Naive B cell (primary cell): ENCODE data around the gene BCL7B. TPM values are rescaled to one million over a fixed set of nuclear protein-coding genes. Genes with fewer than 3 reads are reported as not detected.
A peak's percentile ranks its signal among the peaks of the same experiment; 100 is the strongest.

Source experiments
- ATAC-seq, 2 donors: fragments of 150-1000 bp; cut with Tn5 transposase; 2 replicates each; pipeline ENCODE4 v1.10.0; 2021; ENCODE audit warnings: low read depth in 2 of 2, mild to moderate bottlenecking in 2 of 2, moderate library complexity in 2 of 2
- DNase-seq: peaks from one replicate; pipeline ENCODE4 v3.0.0; 2022
- H3K27ac Mint-ChIP-seq, 6 donors: one replicate each; pipeline ENCODE4 v1.8.0; 2020 to 2022; ENCODE audit warnings: mild to moderate bottlenecking in 6 of 6, mixed read lengths in 6 of 6, moderate library complexity in 5 of 6, inconsistent platforms in 2 of 6
- H3K27me3 Mint-ChIP-seq, 3 donors: one replicate each; pipeline ENCODE4 v1.8.0; 2021 to 2022; ENCODE audit warnings: mixed read lengths in 3 of 3, mild to moderate bottlenecking in 1 of 3
- H3K36me3 Mint-ChIP-seq, 2 donors: one replicate each; pipeline ENCODE4 v1.8.0; 2020 to 2022; ENCODE audit warnings: mixed read lengths in 2 of 2, inconsistent platforms in 1 of 2, mild to moderate bottlenecking in 1 of 2
- H3K4me1 Mint-ChIP-seq, 3 donors: one replicate each; pipeline ENCODE4 v1.8.0; 2020 to 2022; ENCODE audit warnings: mixed read lengths in 3 of 3, inconsistent platforms in 1 of 3, mild to moderate bottlenecking in 1 of 3, moderate library complexity in 1 of 3
- H3K4me3 Mint-ChIP-seq, 8 donors: one replicate each; pipeline ENCODE4 v1.8.0; 2020 to 2022; ENCODE audit warnings: mild to moderate bottlenecking in 8 of 8, mixed read lengths in 8 of 8, moderate library complexity in 8 of 8, inconsistent platforms in 2 of 8
- H3K9me3 Mint-ChIP-seq, 7 donors: one replicate each; pipeline ENCODE4 v1.8.0; 2020 to 2022; ENCODE audit warnings: mixed read lengths in 7 of 7, mild to moderate bottlenecking in 5 of 7, inconsistent platforms in 2 of 7, moderate library complexity in 1 of 7
- polyA plus RNA-seq, 6 donors: library from polyadenylated mRNA; unstranded; fragments of 300-500 nt; fragmentation: Illumina TruSeq; gene quantifications; one replicate each; pipeline ENCODE4 v1.2.3, GENCODE V29; 2021; ENCODE audit warnings: low read depth in 6 of 6

Gene BCL7B
- polyA plus RNA-seq, 6 donors from 2014 or later = 83.3 to 112 (median 88.9) TPM

- peak overlapping the region; percentile 85 to 97 (median 92) for H3K4me3 Mint-ChIP-seq
- no peaks in the 10 kb centered on the region for H3K36me3 Mint-ChIP-seq
- no peak for ATAC-seq
- peak overlapping the region in 5 of 6 donors; percentile 71 to 87 (median 83) for H3K27ac Mint-ChIP-seq
- H3K4me1 Mint-ChIP-seq = peaks cover 44 to 72% (median 63%) of the 10 kb centered on the region in 3 donors
- H3K27me3 Mint-ChIP-seq = no peaks in the 10 kb centered on the region
- DNase-seq = peak; percentile 8
- H3K9me3 Mint-ChIP-seq = peaks cover 0 to 4% (median 0%) of the 10 kb centered on the region in 7 donors
These were observed 36.5 kb downstream of the BCL7B start for GRCh38 chr7:73520673-73521635.

DNA sequence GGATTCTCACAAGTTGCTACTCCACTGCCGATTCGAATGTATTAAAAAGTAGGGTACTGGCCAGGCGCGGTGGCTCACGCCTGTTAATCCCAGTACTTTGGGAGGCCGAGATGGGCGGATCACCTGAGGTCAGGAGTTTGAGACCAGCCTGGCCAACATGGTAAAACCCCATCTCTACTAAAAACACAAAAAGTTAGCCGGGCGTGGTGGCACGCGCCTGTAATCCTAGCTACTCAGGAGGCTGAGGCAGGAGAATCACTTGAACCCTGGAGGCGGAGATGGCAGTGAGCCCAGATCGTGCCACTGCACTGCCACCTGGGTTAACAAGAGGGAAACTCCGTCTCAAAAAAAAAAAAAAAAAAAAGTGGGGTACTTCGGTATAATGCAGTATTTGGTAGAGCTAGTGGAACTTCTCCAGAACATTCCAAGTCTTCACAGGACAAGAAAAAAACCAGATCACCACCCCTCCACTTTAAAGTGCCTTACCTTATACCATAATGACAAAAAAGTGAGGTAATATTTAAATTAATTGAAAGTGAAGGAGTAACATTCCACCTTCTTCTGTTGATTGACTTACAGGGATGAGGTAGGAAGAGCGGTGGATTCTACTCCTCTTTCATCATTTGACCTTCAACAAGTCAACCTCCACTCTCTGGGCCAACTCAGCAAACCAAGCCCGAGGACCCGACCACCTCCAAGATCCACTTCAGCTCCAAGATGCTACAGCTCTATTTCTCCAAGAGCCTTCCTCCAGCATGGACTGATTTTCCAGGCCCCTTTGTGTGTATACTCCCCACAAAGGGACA lies 37.4 kb downstream of the BCL7B start:
- Mint-ChIP-seq H3K9me3 (peaks cover 0 to 4% (median 0%) of the 10 kb centered on the region in 7 donors), H3K27me3 (no peaks in the 10 kb centered on the region), H3K36me3 (peaks cover 0 to 3% of the 10 kb centered on the region in 2 donors), H3K27ac (peak overlapping the region in 5 of 6 donors; percentile 29 to 86 (median 76)), H3K4me1 (peaks cover 39 to 68% (median 57%) of the 10 kb centered on the region in 3 donors), H3K4me3 (peak overlapping the region; percentile 85 to 97 (median 92))
- ATAC-seq (no peak), DNase-seq (no peak)

GRCh38 chr7:73518470-73518869 lies 39.0 kb downstream of the BCL7B start:
- ATAC-seq = no peak
- H3K36me3 Mint-ChIP-seq = peaks cover 5 to 8% of the 10 kb centered on the region in 2 donors
- H3K27ac Mint-ChIP-seq = peak overlapping the region in 2 of 6 donors; percentile 23 to 32
- peaks cover 36 to 65% (median 52%) of the 10 kb centered on the region in 3 donors for H3K4me1 Mint-ChIP-seq
- peaks cover 0 to 4% (median 0%) of the 10 kb centered on the region in 7 donors for H3K9me3 Mint-ChIP-seq
- no peaks in the 10 kb centered on the region for H3K27me3 Mint-ChIP-seq
- no peak for DNase-seq
- peak overlapping the region in 2 of 8 donors; percentile 2 to 71 for H3K4me3 Mint-ChIP-seq

DNA sequence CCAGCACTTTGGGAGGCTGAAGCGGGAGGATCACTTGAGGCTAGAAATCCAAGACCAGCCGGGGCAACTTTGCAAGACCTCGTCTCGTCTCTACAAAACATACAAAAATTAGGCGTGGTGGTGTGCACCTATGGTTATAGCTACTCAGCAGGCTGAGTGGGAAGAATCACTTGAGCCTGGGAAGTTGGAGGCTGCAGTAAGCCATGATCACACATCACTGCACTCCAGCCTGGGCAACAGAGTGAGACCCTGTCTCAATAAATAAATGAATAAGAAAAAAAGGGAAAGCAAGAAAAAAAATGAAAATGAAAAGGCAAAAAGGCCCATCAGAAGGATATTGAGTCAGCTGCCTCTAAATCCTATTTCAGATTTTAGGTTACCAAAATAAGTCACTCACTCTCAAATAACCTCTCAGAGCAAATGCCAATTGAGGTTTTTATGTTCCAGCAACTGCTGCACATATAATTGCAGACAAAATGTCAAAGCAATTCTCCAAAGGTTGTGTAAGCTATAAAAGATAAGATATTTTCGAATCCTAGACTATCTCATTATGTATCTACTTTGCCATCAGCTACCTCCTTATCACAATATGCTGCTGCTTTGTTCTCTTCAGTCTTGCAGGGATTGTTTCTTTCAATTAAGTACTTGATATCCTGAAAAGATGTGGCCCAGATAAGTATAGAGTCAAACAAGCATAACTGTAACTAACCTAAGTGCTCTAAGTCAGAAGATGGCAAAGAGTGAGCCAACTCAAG lies 40.1 kb downstream of the BCL7B start:
- H3K4me1 Mint-ChIP-seq = peaks cover 36 to 68% (median 46%) of the 10 kb centered on the region in 3 donors
- DNase-seq (no peak), ATAC-seq (no peak)
- H3K9me3 Mint-ChIP-seq = peaks cover 0 to 3% (median 0%) of the 10 kb centered on the region in 7 donors
- peak overlapping the region in 3 of 8 donors; percentile 12 to 40 (median 25) for H3K4me3 Mint-ChIP-seq
- peaks cover 8 to 9% of the 10 kb centered on the region in 2 donors for H3K36me3 Mint-ChIP-seq
- no peaks in the 10 kb centered on the region for H3K27me3 Mint-ChIP-seq
- peak overlapping the region in 1 of 6 donors; percentile 72 for H3K27ac Mint-ChIP-seq

DNA sequence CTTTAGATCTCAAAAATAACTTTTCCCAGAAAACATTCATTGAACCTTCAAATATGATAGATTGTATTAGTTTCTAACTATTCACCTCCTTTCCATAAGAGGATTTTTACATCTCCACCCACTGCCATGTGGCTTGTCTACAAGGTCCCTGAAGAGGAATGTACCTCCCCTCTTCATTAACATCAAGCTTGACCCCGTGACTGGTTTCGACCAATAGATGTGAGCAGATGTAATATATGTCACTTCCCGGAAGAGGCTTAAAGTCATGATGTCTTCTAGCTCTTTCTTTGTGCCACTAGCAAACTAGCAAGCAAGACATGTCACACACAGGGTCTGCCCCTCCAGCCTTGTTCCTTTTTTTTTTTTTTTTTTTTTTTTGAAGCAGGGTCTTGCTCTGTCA lies 42.3 kb downstream of the BCL7B start:
- H3K4me3 Mint-ChIP-seq = no peak overlapping the region
- no peaks in the 10 kb centered on the region for H3K27me3 Mint-ChIP-seq
- no peaks in the 10 kb centered on the region for H3K9me3 Mint-ChIP-seq
- H3K4me1 Mint-ChIP-seq = peaks cover 28 to 58% (median 35%) of the 10 kb centered on the region in 3 donors
- ATAC-seq = peak; percentile 37 to 55
- no peak overlapping the region for H3K27ac Mint-ChIP-seq
- DNase-seq = no peak
- H3K36me3 Mint-ChIP-seq = peaks cover 8 to 13% of the 10 kb centered on the region in 2 donors

DNA sequence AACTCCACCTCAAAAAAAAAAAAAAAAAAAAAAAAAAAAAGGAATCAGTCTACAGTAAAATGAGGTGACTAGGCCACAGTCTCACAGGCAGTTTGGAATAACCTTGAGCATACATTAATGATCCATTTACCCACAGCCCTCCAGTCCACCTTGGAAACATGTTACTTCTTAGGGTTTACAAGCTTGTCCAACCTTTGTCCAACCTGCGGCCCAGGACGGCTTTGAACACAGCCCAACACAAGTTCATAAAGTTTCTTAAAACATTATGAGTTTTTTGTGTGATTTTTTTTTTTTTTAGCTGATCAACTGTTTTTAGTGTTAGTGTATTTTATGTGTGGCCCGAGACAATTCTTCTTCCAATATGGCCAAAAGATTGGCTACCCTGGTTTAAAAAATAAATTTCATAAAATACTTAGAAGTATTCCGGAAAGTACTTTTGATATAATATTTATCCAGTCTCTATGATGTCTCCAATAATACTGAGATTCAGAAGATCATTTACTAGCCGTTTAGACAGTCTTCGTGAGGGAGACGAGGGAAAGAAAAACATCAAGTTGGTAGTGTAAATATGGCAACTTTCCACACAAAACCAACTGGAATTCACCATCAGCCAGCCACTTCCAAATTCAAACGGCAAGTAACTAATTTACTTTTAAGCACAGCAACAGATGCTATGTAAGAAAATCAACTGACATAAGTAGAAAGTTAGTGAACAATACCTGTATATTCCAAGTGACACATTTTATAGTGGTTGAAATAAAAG lies 45.3 kb downstream of the BCL7B start:
- Mint-ChIP-seq H3K27ac (no peak overlapping the region), H3K36me3 (peaks cover 16 to 18% of the 10 kb centered on the region in 2 donors), H3K27me3 (no peaks in the 10 kb centered on the region), H3K4me1 (peaks cover 11 to 32% (median 14%) of the 10 kb centered on the region in 3 donors), H3K4me3 (no peak overlapping the region), H3K9me3 (no peaks in the 10 kb centered on the region)
- ATAC-seq (no peak), DNase-seq (no peak)

GRCh38 chr7:73509463-73509862 lies 48.0 kb downstream of the BCL7B start:
- ATAC-seq (no peak), DNase-seq (no peak)
- Mint-ChIP-seq H3K4me1 (peaks cover 0 to 13% (median 12%) of the 10 kb centered on the region in 3 donors), H3K27ac (peak overlapping the region in 1 of 6 donors; percentile 19), H3K36me3 (peaks cover 21 to 24% of the 10 kb centered on the region in 2 donors), H3K9me3 (no peaks in the 10 kb centered on the region), H3K4me3 (no peak overlapping the region), H3K27me3 (no peaks in the 10 kb centered on the region)

DNA sequence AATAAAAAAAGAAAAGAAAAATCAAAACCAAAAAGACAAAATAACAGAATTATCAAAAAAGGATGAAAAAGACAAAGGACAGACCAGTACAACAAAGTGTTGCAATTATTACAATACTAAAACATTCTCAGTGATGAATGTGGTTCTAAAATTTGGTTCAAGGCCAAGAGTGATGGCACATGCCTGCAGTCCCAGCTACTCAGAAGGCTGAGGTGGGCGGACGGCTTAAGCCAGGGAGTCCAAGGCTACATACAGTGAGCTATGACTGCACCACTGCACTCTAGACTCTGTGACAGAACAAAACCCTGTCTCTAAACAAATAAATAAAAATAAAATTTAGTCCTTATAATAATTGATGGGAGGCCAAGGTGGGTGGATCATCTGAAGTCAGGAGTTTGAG lies 49.9 kb downstream of the BCL7B start:
- H3K4me1 Mint-ChIP-seq = peaks cover 0 to 16% (median 3%) of the 10 kb centered on the region in 3 donors
- H3K36me3 Mint-ChIP-seq = peaks cover 20 to 35% of the 10 kb centered on the region in 2 donors
- H3K4me3 Mint-ChIP-seq = peak overlapping the region in 1 of 8 donors; percentile 22
- ATAC-seq (no peak), DNase-seq (no peak)
- H3K27me3 Mint-ChIP-seq = no peaks in the 10 kb centered on the region
- H3K9me3 Mint-ChIP-seq = no peaks in the 10 kb centered on the region
- peak overlapping the region in 1 of 6 donors; percentile 65 for H3K27ac Mint-ChIP-seq

- no peak for ATAC-seq
- H3K27ac Mint-ChIP-seq = no peak overlapping the region
- peaks cover 21 to 46% of the 10 kb centered on the region in 2 donors for H3K36me3 Mint-ChIP-seq
- no peak for DNase-seq
- no peaks in the 10 kb centered on the region for H3K27me3 Mint-ChIP-seq
- H3K4me3 Mint-ChIP-seq = no peak overlapping the region
- no peaks in the 10 kb centered on the region for H3K9me3 Mint-ChIP-seq
- peaks cover 0 to 18% (median 0%) of the 10 kb centered on the region in 3 donors for H3K4me1 Mint-ChIP-seq
These were observed 52.6 kb downstream of the BCL7B start for GRCh38 chr7:73504920-73505319.

GRCh38 chr7:73504017-73504416 lies 53.5 kb downstream of the BCL7B start:
- Mint-ChIP-seq H3K4me1 (peaks cover 0 to 18% (median 0%) of the 10 kb centered on the region in 3 donors), H3K27ac (peak overlapping the region in 1 of 6 donors; percentile 47), H3K36me3 (peaks cover 21 to 46% of the 10 kb centered on the region in 2 donors), H3K4me3 (no peak overlapping the region), H3K27me3 (no peaks in the 10 kb centered on the region), H3K9me3 (no peaks in the 10 kb centered on the region)
- ATAC-seq (no peak), DNase-seq (no peak)

GRCh38 chr7:73503229-73503628 lies 54.3 kb downstream of the BCL7B start:
- H3K27me3 Mint-ChIP-seq = no peaks in the 10 kb centered on the region

GRCh38 chr7:73496626-73497025 lies 60.9 kb downstream of the BCL7B start:
- peaks cover 0 to 12% (median 10%) of the 10 kb centered on the region in 3 donors for H3K4me1 Mint-ChIP-seq
- H3K27ac Mint-ChIP-seq = peak overlapping the region in 1 of 6 donors; percentile 68
- ATAC-seq (no peak), DNase-seq (no peak)
- peaks cover 31 to 41% of the 10 kb centered on the region in 2 donors for H3K36me3 Mint-ChIP-seq
- peaks cover 0 to 2% (median 0%) of the 10 kb centered on the region in 7 donors for H3K9me3 Mint-ChIP-seq
- no peaks in the 10 kb centered on the region for H3K27me3 Mint-ChIP-seq
- no peak overlapping the region for H3K4me3 Mint-ChIP-seq

More at GRCh38 chr7:73503229-73503628, 54.3 kb downstream of the BCL7B start:
- H3K4me1 Mint-ChIP-seq = peaks cover 0 to 18% (median 0%) of the 10 kb centered on the region in 3 donors
- H3K27ac Mint-ChIP-seq = no peak overlapping the region
- peaks cover 26 to 42% of the 10 kb centered on the region in 2 donors for H3K36me3 Mint-ChIP-seq
- no peaks in the 10 kb centered on the region for H3K9me3 Mint-ChIP-seq
- ATAC-seq (no peak), DNase-seq (no peak)
- no peak overlapping the region for H3K4me3 Mint-ChIP-seq
